Ovary (tissue), 3 donors: ENCODE data around the gene SFMBT2.

Experiments
- EP300 ChIP-seq: sonication (generic); formaldehyde crosslinking; IDR thresholded peaks from one replicate; pipeline ENCODE4 v1.6.1; 2017; ENCODE audit warnings: antibody characterized with exemption
- POLR2A ChIP-seq: fragments of 450-650 bp; IDR thresholded peaks from one replicate; pipeline ENCODE4 v1.6.1; 2017; ENCODE audit warnings: antibody characterized with exemption, mild to moderate bottlenecking, moderate library complexity
- TF ChIP-seq, protein P1 (sequence below), 3 donors: fragments of 450-650 bp in 2 of 3; fragments of 200-600 bp in 1 of 3; IDR thresholded peaks; one replicate each; pipeline versions ENCODE4 v1.5.1 to v1.8.0; 2016 to 2022; ENCODE audit warnings: antibody characterized with exemption in 3 of 3, mild to moderate bottlenecking in 1 of 3
- donor health status: DM: no; HTN: no; CAD: no.

DNA sequence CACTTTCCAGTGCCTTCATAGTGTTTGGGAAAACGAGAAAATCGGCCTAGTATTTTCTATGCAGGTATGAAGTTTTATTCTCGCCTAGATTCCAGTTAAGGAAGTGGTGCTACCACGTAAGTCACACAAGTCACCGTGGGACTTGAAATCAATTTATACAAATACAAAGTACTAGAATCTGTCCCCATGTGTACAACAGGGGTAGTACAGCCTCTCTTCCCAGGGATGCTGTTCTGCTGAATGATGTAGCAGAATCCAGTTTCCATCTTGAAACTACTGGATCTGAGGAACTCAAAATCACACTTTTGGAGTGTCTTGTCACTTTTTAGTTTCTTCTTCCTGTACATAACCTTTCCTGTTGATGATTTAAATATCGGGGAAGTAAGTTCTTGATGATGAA, 129.4 kb downstream of the SFMBT2 start:
- TF ChIP-seq, protein P1, sequence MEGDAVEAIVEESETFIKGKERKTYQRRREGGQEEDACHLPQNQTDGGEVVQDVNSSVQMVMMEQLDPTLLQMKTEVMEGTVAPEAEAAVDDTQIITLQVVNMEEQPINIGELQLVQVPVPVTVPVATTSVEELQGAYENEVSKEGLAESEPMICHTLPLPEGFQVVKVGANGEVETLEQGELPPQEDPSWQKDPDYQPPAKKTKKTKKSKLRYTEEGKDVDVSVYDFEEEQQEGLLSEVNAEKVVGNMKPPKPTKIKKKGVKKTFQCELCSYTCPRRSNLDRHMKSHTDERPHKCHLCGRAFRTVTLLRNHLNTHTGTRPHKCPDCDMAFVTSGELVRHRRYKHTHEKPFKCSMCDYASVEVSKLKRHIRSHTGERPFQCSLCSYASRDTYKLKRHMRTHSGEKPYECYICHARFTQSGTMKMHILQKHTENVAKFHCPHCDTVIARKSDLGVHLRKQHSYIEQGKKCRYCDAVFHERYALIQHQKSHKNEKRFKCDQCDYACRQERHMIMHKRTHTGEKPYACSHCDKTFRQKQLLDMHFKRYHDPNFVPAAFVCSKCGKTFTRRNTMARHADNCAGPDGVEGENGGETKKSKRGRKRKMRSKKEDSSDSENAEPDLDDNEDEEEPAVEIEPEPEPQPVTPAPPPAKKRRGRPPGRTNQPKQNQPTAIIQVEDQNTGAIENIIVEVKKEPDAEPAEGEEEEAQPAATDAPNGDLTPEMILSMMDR (IDR thresholded peaks at IDR 0.05) = no peak
- no peak for TF ChIP-seq POLR2A
- no peak for TF ChIP-seq EP300
